CD4-positive, alpha-beta T cell treated with Interleukin-1 beta for 1 hour (primary cell): ENCODE data around the gene NFILZ.

Experiments
- DNase-seq, 2 donors: peaks; one replicate each; pipeline ENCODE4 v3.0.0-alpha.2; 2020 to 2022

The NFILZ gene

GRCh38 chr19:8642561-8642960 is 12.1 kb downstream of the NFILZ start:
- DNase-seq: no peak

DNA sequence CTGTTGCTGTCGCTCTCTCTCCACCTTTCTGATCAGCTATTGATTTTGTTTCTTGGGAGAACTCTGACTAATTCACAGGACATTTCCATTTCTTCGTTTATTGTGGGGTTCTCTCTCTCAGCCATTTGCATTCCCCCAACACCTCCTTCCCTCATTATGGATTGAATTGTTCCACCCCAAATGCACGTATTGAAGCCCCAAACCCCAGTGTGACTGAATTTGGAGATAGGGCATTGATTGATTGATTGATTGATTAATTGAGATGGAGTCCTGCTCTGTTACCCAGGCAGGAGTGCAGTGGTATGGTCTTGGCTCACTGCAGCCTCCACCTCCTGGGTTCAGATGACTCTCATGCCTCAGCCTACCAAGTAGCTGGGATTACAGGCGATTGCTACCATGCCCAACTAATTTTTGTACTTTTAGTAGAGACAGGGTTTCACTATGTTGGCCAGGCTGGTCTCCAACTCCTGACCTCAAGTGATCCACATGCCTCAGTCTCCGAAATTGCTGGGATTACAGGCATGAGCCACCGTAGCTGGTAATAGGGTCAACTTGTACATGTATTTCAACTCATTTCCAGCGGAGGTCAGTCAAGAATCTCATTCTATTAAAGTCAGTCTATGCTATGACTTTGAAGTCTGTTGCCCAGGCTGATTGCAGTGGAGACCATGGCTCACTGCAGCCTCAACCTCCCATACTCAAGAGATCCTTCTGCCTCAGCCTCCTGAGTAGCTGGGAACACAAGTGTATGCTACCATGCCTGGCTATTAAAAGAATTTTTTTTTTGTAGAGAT is 13.6 kb downstream of the NFILZ start:
- no peak for DNase-seq

DNA sequence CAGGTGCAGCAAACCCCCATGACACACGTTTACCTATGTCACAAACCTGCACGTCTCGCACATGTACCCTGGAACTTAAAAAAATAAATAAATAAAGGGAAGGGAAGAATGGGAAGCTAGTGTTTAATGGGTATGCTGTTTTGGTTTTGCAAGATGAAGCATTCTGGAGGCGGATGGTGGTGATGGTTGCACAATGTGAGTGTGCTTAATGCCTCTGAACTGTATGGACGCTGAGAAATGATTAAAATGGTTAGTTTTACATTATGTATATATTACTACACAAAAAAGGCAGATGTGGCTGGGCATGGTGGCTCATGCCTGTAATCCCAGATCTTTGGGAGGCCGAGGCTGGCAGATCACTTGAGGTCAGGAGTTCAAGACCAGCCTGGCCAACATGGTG is 17.8 kb downstream of the NFILZ start:
- no peak for DNase-seq

GRCh38 chr19:8654591-8655339 is 24.3 kb downstream of the NFILZ start:
- peak; percentile 63 to 67 for DNase-seq

- DNase-seq: peak; percentile 11 to 34
Measured at GRCh38 chr19:8655340-8655709, 24.9 kb downstream of the NFILZ start.

GRCh38 chr19:8657869-8658268 is 27.4 kb downstream of the NFILZ start:
- DNase-seq: no peak

DNA sequence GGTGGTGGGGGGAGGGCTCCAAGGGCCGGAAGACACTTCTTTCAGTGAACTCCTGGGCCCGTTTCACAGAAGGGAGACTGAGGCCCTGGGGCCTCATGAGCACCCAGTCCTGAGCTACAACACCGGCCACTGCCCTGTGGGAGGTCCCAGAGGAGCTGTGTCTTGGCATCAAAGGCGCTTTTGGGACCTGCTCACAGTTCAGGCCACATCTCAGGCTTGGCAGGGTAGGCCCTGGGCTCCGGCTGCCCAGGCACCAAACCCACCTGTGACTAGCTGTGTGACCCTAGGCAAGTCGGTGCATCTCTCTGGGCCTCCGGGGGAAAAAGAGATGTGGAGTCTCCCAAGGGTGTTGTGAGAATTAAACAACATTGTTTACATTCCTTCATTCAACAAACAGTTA is 29.5 kb downstream of the NFILZ start:
- DNase-seq: no peak

- DNase-seq: no peak
Measured at GRCh38 chr19:8662263-8662662, 31.8 kb downstream of the NFILZ start.

GRCh38 chr19:8663920-8664670 is 33.7 kb downstream of the NFILZ start:
- peak; percentile 39 to 53 for DNase-seq

GRCh38 chr19:8664671-8665057 is 34.2 kb downstream of the NFILZ start:
- DNase-seq: no peak

DNA sequence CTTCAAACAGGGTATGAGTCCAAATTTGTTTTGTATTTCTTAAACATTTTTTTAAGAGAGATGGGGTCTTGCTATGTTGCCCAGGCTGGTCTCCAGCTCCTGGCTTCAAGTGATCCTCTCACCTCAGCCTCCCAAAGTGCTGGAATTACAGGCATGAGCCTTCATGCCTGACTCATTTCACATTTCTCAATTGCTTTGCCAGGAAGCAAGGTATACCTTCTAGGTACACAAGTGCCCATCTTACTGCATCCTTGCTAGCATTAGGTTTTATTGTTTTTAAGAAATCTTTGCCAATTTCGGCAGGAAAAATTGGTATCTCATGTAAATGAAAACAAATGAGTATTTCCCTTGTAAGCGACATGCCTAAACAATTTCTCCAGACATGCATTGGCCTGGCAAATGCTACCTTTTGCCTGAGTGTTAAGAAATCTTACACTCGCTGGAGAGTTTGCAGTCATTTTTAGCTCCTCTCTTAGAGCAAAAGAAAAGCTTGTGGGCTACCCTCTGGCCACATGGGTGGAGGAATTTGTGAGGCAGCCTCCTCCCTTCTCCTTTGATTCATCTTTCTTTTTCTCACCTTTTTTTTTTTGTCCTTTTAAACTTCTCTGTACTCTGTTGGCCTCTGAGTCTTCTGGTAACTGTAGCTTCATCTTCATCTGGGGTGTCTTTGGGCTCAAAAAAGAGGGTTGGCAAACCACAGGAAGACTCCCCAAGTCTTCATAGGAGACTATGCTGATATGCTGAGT is 35.2 kb downstream of the NFILZ start:
- DNase-seq: no peak

DNA sequence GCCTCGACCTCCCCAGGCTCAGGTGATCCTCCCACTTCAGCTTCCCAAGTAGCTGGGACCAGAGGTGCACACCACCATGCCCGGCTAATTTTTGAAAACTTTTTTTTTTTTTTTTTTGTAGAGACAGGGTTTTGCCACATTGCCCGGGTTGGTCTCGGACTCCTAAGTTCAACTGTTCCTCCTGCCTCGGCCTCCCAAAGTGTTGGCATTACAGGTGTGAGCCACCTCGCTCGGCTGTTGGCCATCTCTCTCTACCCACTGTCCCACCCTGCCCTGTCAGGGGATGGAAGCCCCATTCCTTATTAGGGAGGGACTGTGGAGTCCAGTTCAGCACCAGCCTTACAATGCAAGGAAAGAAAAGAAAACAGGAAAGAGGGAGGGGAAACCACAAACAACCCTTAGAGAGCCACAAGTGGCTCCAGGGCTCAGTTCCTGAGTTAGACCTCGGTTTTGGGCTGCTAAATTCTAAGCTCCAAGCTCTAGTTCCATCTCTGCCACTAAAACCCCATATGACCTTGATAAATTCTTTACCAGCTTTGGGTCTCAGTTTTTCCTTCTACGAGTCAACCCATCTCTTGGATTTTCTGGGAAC is 36.5 kb downstream of the NFILZ start:
- no peak for DNase-seq

DNA sequence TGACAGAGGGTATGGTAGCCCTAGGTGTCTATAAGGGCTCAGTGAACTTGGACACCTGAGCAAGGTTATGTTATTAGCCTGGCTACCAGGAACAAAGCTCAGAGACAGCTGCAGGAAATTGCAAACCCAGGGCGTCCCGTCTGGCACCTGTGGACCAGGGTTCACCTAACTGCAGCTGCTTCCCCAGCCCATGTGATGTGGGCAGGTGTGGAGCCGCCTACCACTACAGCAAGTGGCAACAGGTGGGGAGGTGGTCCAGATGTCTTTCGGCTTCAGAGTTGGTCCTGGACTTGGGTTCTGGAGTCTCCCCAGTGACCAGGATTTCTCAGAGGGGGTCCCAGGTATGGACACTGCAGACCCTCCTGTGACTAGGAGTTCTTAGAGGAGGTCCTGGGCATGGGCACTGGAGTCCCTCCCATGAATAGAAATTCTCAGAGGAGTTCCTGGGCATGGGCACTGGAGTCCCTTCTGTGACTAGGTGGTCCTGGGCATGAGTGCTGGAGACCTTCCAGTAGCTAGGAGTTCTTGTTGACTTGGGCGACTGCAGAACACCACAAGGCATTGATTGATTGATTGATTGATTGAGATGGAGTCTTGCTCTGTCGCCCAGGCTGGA is 43.0 kb downstream of the NFILZ start:
- no peak for DNase-seq

DNA sequence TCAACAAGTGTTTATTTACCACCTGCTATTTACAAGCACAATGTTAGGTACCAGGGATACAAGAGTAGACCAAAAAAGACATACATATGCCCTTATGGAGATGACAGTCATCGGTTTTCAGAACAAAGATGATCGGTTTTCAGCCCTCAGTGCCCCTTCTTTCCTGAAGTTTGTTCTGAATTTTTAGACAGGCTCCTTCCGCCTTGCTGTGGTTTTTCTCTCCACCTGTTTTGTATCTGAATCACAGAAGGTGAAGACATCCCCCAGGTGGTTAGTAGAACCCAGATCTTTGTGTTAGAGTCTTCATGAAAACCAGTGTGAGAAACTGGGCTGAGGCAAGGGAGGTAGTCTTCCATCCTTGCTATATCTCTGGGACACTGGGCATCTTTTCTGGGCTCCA is 44.6 kb downstream of the NFILZ start:
- DNase-seq: no peak

- DNase-seq: no peak
Measured at GRCh38 chr19:8678244-8678807, 47.9 kb downstream of the NFILZ start.
